ENCODE results near the gene EHMT1. TPM values are rescaled to one million over a fixed set of nuclear protein-coding genes. Genes with fewer than 3 reads are reported as not detected.

EHMT1 gene
- total and polyA plus RNA-seq, 2 of the 13 experiments (the other 11 are each of a cell fraction or from before 2014, with no cell fraction given), result 23.0 to 27.1 TPM

- TF ChIP-seq MTERF4 (CRISPR knock-in tag; IDR thresholded peaks at IDR 0.05) (no peak; the same call in 1 of the 2 replicates), ZNF891 (CRISPR knock-in tag; IDR thresholded peaks at IDR 0.05) (peak; percentile 86), KAT7 (CRISPR knock-in tag; IDR thresholded peaks at IDR 0.05; ENCODE audit: borderline replicate concordance) (no peak), SRSF1 (optimal IDR thresholded peaks at IDR 0.05; ENCODE audit: low read depth, low read length) (no peak), ISL2 (CRISPR knock-in tag; IDR thresholded peaks at IDR 0.05) (no peak), PCBP1 (IDR thresholded peaks at IDR 0.05; ENCODE audit: borderline replicate concordance, low read depth, low read length) (no peak), MBNL3 (CRISPR knock-in tag; conservative IDR thresholded peaks at IDR 0.05) (no peak), NFAT5 (CRISPR knock-in tag; IDR thresholded peaks at IDR 0.05) (no peak), SNAPC5 (CRISPR knock-in tag; IDR thresholded peaks at IDR 0.05; ENCODE audit: borderline replicate concordance) (no peak), ZBTB26 (CRISPR knock-in tag; IDR thresholded peaks at IDR 0.05; ENCODE audit: borderline replicate concordance) (peak; percentile 45; the same call in 1 of the 2 replicates), ZNF362 (CRISPR knock-in tag; IDR thresholded peaks at IDR 0.05; ENCODE audit: borderline replicate concordance) (no peak; the same call in 1 of the 2 replicates), ZMYM4 (CRISPR knock-in tag; IDR thresholded peaks at IDR 0.05) (peak; percentile 67; the same call in 1 of the 2 replicates), ARNT2 (CRISPR knock-in tag; IDR thresholded peaks at IDR 0.05; ENCODE audit: low read depth) (no peak), ZNF232 (CRISPR knock-in tag; IDR thresholded peaks at IDR 0.05; ENCODE audit: borderline replicate concordance) (peak; percentile 91), RAD21 (CRISPR knock-in tag; IDR thresholded peaks at IDR 0.05) (no peak), ZNF780A (CRISPR knock-in tag; IDR thresholded peaks at IDR 0.05) (peak; percentile 84; the same call in 1 of the 2 replicates)
These were observed 51.8 kb downstream of the EHMT1 start (continued) for GRCh38 chr9:137670391-137671195.

Measured in HepG2 (cell line).